ENCODE measurements around the gene CLEC4M.

Gene CLEC4M

GRCh38 chr19:7793493-7793892 is 30.4 kb downstream of the CLEC4M start:
- no peak overlapping the region for H3K27ac ChIP-seq
- no peak for TF ChIP-seq ZFX (IDR thresholded peaks at IDR 0.05)

- no peak for TF ChIP-seq ZFX (IDR thresholded peaks at IDR 0.05)
- no peak for TF ChIP-seq CTCF (conservative IDR thresholded peaks at IDR 0.05)
- no peak overlapping the region for H3K27ac ChIP-seq
These were observed 32.6 kb downstream of the CLEC4M start for GRCh38 chr19:7795555-7796161.

GRCh38 chr19:7799640-7800355 is 36.8 kb downstream of the CLEC4M start:
- TF ChIP-seq ZFX (IDR thresholded peaks at IDR 0.05), result no peak
- peak; percentile 77 for TF ChIP-seq CTCF (conservative IDR thresholded peaks at IDR 0.05)
- H3K27ac ChIP-seq, result no peak overlapping the region

- TF ChIP-seq ZFX (IDR thresholded peaks at IDR 0.05) (no peak), CTCF (conservative IDR thresholded peaks at IDR 0.05) (no peak)
- H3K27ac ChIP-seq, result no peak overlapping the region
These were observed 38.1 kb downstream of the CLEC4M start for GRCh38 chr19:7801020-7801570.

- no peak overlapping the region for H3K27ac ChIP-seq
- TF ChIP-seq CTCF (conservative IDR thresholded peaks at IDR 0.05), result no peak
- TF ChIP-seq ZFX (IDR thresholded peaks at IDR 0.05), result no peak
These were observed 43.2 kb downstream of the CLEC4M start for GRCh38 chr19:7806234-7806633.

GRCh38 chr19:7806876-7807275 is 43.8 kb downstream of the CLEC4M start:
- H3K27ac ChIP-seq, result no peak overlapping the region
- TF ChIP-seq CTCF (conservative IDR thresholded peaks at IDR 0.05) (no peak), ZFX (IDR thresholded peaks at IDR 0.05) (no peak)

- TF ChIP-seq ZFX (IDR thresholded peaks at IDR 0.05), result no peak
- no peak for TF ChIP-seq CTCF (conservative IDR thresholded peaks at IDR 0.05)
- no peak overlapping the region for H3K27ac ChIP-seq
These were observed 45.1 kb downstream of the CLEC4M start for GRCh38 chr19:7808108-7808507.

Measured in C4-2B (cell line).